NCI-H526 (cell line): ENCODE measurements around the gene HIGD1B.

Experiments used
- DNase-seq, 2 experiments: peaks; one replicate each; lab custom pipeline; 2025; lab: John Stamatoyannopoulos, UW

Gene HIGD1B

GRCh38 chr17:44837196-44837595 lies 10.5 kb upstream of the HIGD1B start:
- no peak for DNase-seq

- DNase-seq, result no peak
Observed at GRCh38 chr17:44840274-44840673, 7.4 kb upstream of the HIGD1B start.

- no peak for DNase-seq
Observed at GRCh38 chr17:44840936-44841335, 6.7 kb upstream of the HIGD1B start.

GRCh38 chr17:44842748-44843147 lies 4.9 kb upstream of the HIGD1B start:
- no peak for DNase-seq

- DNase-seq, result no peak
Observed at GRCh38 chr17:44844390-44844830, 3.3 kb upstream of the HIGD1B start.

GRCh38 chr17:44846206-44846605 lies 1.5 kb upstream of the HIGD1B start:
- no peak for DNase-seq

GRCh38 chr17:44848257-44848795 lies 643 bp downstream of the HIGD1B start:
- DNase-seq, result no peak

- DNase-seq, result no peak
Observed at GRCh38 chr17:44848961-44849489, 1.3 kb downstream of the HIGD1B start.

- DNase-seq, result no peak
Observed at GRCh38 chr17:44850025-44850424, 2.3 kb downstream of the HIGD1B start.

- no peak for DNase-seq
Observed at GRCh38 chr17:44850612-44851011, 2.9 kb downstream of the HIGD1B start.

GRCh38 chr17:44854192-44854591 lies 6.5 kb downstream of the HIGD1B start:
- DNase-seq, result no peak

- DNase-seq, result no peak
Observed at GRCh38 chr17:44859701-44860100, 12.0 kb downstream of the HIGD1B start.

GRCh38 chr17:44862278-44862914 lies 14.7 kb downstream of the HIGD1B start:
- DNase-seq, result no peak

- no peak for DNase-seq
Observed at GRCh38 chr17:44863061-44863918, 15.6 kb downstream of the HIGD1B start.

GRCh38 chr17:44864831-44865230 lies 17.1 kb downstream of the HIGD1B start:
- DNase-seq, result no peak

- DNase-seq, result peak; percentile 67 to 85
Observed at GRCh38 chr17:44865231-44865660, 17.6 kb downstream of the HIGD1B start.

- DNase-seq, result no peak
Observed at GRCh38 chr17:44865931-44866330, 18.2 kb downstream of the HIGD1B start.

GRCh38 chr17:44867841-44868240 lies 20.2 kb downstream of the HIGD1B start:
- DNase-seq, result no peak

- DNase-seq, result no peak
Observed at GRCh38 chr17:44871556-44871955, 23.9 kb downstream of the HIGD1B start.

GRCh38 chr17:44872131-44872768 lies 24.6 kb downstream of the HIGD1B start:
- DNase-seq, result no peak

GRCh38 chr17:44875761-44876160 lies 28.1 kb downstream of the HIGD1B start:
- no peak for DNase-seq

GRCh38 chr17:44877121-44877520 lies 29.4 kb downstream of the HIGD1B start:
- no peak for DNase-seq
